Trophoblast cell (in vitro differentiated cells and primary cell): Measurements from ENCODE around the gene PIK3AP1.

Source experiments
- DNase-seq, 2 donors: peaks; one replicate each; pipeline ENCODE4 v3.0.0-alpha.2; 2016
- H2AFZ ChIP-seq: 2 replicates; pipeline ENCODE4 v1.6.1; 2013; ENCODE audit warnings: low read length, moderate library complexity, mild to moderate bottlenecking; ENCODE audit not compliant: insufficient read depth, poor library complexity
- H2AK5ac ChIP-seq: 2 replicates; pipeline ENCODE4 v1.6.1; 2013; ENCODE audit warnings: mild to moderate bottlenecking, low read length
- H2BK120ac ChIP-seq: 2 replicates; pipeline ENCODE4 v1.6.1; 2013; ENCODE audit warnings: low read length, mild to moderate bottlenecking, moderate library complexity; ENCODE audit not compliant: insufficient read depth, poor library complexity
- H2BK12ac ChIP-seq: 2 replicates; pipeline ENCODE4 v1.6.1; 2013; ENCODE audit warnings: mild to moderate bottlenecking, low read length, moderate library complexity
- H2BK5ac ChIP-seq: 2 replicates; pipeline ENCODE4 v1.6.1; 2013; ENCODE audit warnings: low read length, low read depth, moderate library complexity, mild to moderate bottlenecking; ENCODE audit not compliant: poor library complexity
- H3K14ac ChIP-seq: 2 replicates; pipeline ENCODE4 v1.6.1; 2013; ENCODE audit warnings: mild to moderate bottlenecking, low read length
- H3K18ac ChIP-seq: 2 replicates; pipeline ENCODE4 v1.6.1; 2013; ENCODE audit warnings: mild to moderate bottlenecking, low read length
- H3K23ac ChIP-seq: 2 replicates; pipeline ENCODE4 v1.6.1; 2013; ENCODE audit warnings: low read length
- H3K27ac ChIP-seq: 2 replicates; pipeline ENCODE4 v1.5.1; 2013; ENCODE audit warnings: low read depth, mild to moderate bottlenecking, inconsistent platforms, low read length, moderate library complexity
- H3K27me3 ChIP-seq: 2 replicates; pipeline ENCODE4 v1.6.1; 2013; ENCODE audit warnings: inconsistent platforms, mild to moderate bottlenecking, low read length, moderate library complexity; ENCODE audit not compliant: insufficient read depth
- H3K36me3 ChIP-seq, 2 experiments: 1 replicate in 1 of 2; 2 replicates in 1 of 2; pipeline ENCODE4 v1.6.1; 2013; ENCODE audit warnings: low read length in 2 of 2, mild to moderate bottlenecking in 2 of 2, moderate library complexity in 1 of 2; ENCODE audit not compliant: insufficient read depth in 2 of 2, control insufficient read depth in 1 of 2
- H3K4ac ChIP-seq: 2 replicates; pipeline ENCODE4 v1.6.1; 2013; ENCODE audit warnings: low read depth, mild to moderate bottlenecking, low read length, moderate library complexity
- H3K4me1 ChIP-seq, 2 experiments: 1 replicate in 1 of 2; 2 replicates in 1 of 2; pipeline ENCODE4 v1.6.1; 2013; ENCODE audit warnings: low read length in 2 of 2, mild to moderate bottlenecking in 2 of 2, moderate library complexity in 1 of 2; ENCODE audit not compliant: insufficient read depth in 2 of 2, control insufficient read depth in 1 of 2
- H3K4me2 ChIP-seq: 2 replicates; pipeline ENCODE4 v1.6.1; 2013; ENCODE audit warnings: inconsistent platforms, mild to moderate bottlenecking, low read length, moderate library complexity
- H3K4me3 ChIP-seq: 2 replicates; pipeline ENCODE4 v1.5.1; 2013; ENCODE audit warnings: mild to moderate bottlenecking, low read depth, low read length, inconsistent platforms
- H3K79me1 ChIP-seq: one replicate; pipeline ENCODE4 v1.6.1; 2013; ENCODE audit warnings: low read length
- H3K79me2 ChIP-seq: 2 replicates; pipeline ENCODE4 v1.6.1; 2013; ENCODE audit warnings: low read length, mild to moderate bottlenecking; ENCODE audit not compliant: control insufficient read depth, insufficient read depth, poor library complexity
- H3K9ac ChIP-seq: 2 replicates; pipeline ENCODE4 v1.6.1; 2013; ENCODE audit warnings: mild to moderate bottlenecking, low read length
- H3K9me3 ChIP-seq: 2 replicates; pipeline ENCODE4 v1.6.1; 2013; ENCODE audit warnings: low read depth, mild to moderate bottlenecking, control low read depth, inconsistent platforms, low read length; ENCODE audit not compliant: insufficient read depth
- H4K12ac ChIP-seq: 2 replicates; pipeline ENCODE4 v1.6.1; 2013; ENCODE audit warnings: low read depth, mild to moderate bottlenecking, low read length, moderate library complexity
- H4K8ac ChIP-seq: 2 replicates; pipeline ENCODE4 v1.6.1; 2013; ENCODE audit warnings: low read depth, mild to moderate bottlenecking, low read length, moderate library complexity
- H4K91ac ChIP-seq: one replicate; pipeline ENCODE4 v1.6.1; 2013; ENCODE audit warnings: low read depth, mild to moderate bottlenecking, low read length, moderate library complexity
- WGBS: extraction: QIAGEN DNeasy Blood & Tissue Kit; methylation state at CpG from one replicate; pipeline ENCODE4 v1.1.7; 2013; ENCODE audit warnings: missing lambda C conversion rate; ENCODE audit not compliant: insufficient read length, insufficient coverage; ENCODE audit errors: extremely low coverage; 5-methylcytosine and 5-hydroxymethylcytosine counted together

The PIK3AP1 gene

GRCh38 chr10:96642530-96642929, 77.8 kb downstream of the PIK3AP1 start:
- no peak for DNase-seq
- H4K91ac ChIP-seq, result no peak overlapping the region
- H2BK120ac ChIP-seq, result no peak overlapping the region
- H3K4me2 ChIP-seq, result no peak overlapping the region
- no peak overlapping the region for H2AK5ac ChIP-seq
- H3K4me3 ChIP-seq, result no peak overlapping the region
- H3K79me2 ChIP-seq, result no peaks in the 10 kb centered on the region
- no peaks in the 10 kb centered on the region for H3K4me1 ChIP-seq
- no peak overlapping the region for H2AFZ ChIP-seq
- no peak overlapping the region for H3K27ac ChIP-seq
- no peaks in the 10 kb centered on the region for H3K36me3 ChIP-seq
- no peak overlapping the region for H3K18ac ChIP-seq
- H4K12ac ChIP-seq, result no peak overlapping the region
- no peak overlapping the region for H2BK5ac ChIP-seq
- H3K4ac ChIP-seq, result no peak overlapping the region
- H3K23ac ChIP-seq, result no peak overlapping the region
- H3K9me3 ChIP-seq, result no peaks in the 10 kb centered on the region
- H3K14ac ChIP-seq, result no peak overlapping the region
- no peak overlapping the region for H2BK12ac ChIP-seq
- no peaks in the 10 kb centered on the region for H3K27me3 ChIP-seq
- no peak overlapping the region for H3K9ac ChIP-seq
- no peak overlapping the region for H4K8ac ChIP-seq
- no CpG with 5 or more reads among the region's 3 CpGs for WGBS
- no peaks in the 10 kb centered on the region for H3K79me1 ChIP-seq

- H2BK5ac ChIP-seq, result no peak overlapping the region
- no peak overlapping the region for H3K9ac ChIP-seq
- H2AFZ ChIP-seq, result no peak overlapping the region
- no peak overlapping the region for H3K4me3 ChIP-seq
- H3K79me2 ChIP-seq, result no peaks in the 10 kb centered on the region
- no peaks in the 10 kb centered on the region for H3K36me3 ChIP-seq
- no CpG with 5 or more reads among the region's 12 CpGs for WGBS
- no peaks in the 10 kb centered on the region for H3K79me1 ChIP-seq
- H3K4me2 ChIP-seq, result no peak overlapping the region
- no peak overlapping the region for H3K4ac ChIP-seq
- no peak for DNase-seq
- no peak overlapping the region for H3K23ac ChIP-seq
- no peak overlapping the region for H4K91ac ChIP-seq
- H3K27ac ChIP-seq, result no peak overlapping the region
- H3K27me3 ChIP-seq, result no peaks in the 10 kb centered on the region
- no peak overlapping the region for H4K8ac ChIP-seq
- H3K14ac ChIP-seq, result no peak overlapping the region
- no peak overlapping the region for H3K18ac ChIP-seq
- no peak overlapping the region for H2AK5ac ChIP-seq
- H3K9me3 ChIP-seq, result no peaks in the 10 kb centered on the region
- H3K4me1 ChIP-seq, result no peaks in the 10 kb centered on the region
- H2BK120ac ChIP-seq, result no peak overlapping the region
- H4K12ac ChIP-seq, result no peak overlapping the region
- no peak overlapping the region for H2BK12ac ChIP-seq
These were observed 78.7 kb downstream of the PIK3AP1 start for GRCh38 chr10:96641396-96642295.

GRCh38 chr10:96639899-96640298, 80.4 kb downstream of the PIK3AP1 start:
- Histone ChIP-seq H3K23ac (no peak overlapping the region), H2AK5ac (no peak overlapping the region), H2BK5ac (no peak overlapping the region), H3K79me2 (no peaks in the 10 kb centered on the region), H3K9ac (no peak overlapping the region), H4K12ac (no peak overlapping the region), H2AFZ (no peak overlapping the region), H3K14ac (no peak overlapping the region), H2BK120ac (no peak overlapping the region), H3K36me3 (no peaks in the 10 kb centered on the region), H3K18ac (no peak overlapping the region), H4K8ac (no peak overlapping the region), H3K4me2 (no peak overlapping the region), H4K91ac (no peak overlapping the region), H3K4me3 (no peak overlapping the region), H3K27me3 (no peaks in the 10 kb centered on the region), H3K4ac (no peak overlapping the region), H3K27ac (no peak overlapping the region), H3K79me1 (no peaks in the 10 kb centered on the region), H2BK12ac (no peak overlapping the region), H3K9me3 (no peaks in the 10 kb centered on the region), H3K4me1 (no peaks in the 10 kb centered on the region)
- no CpG with 5 or more reads among the region's 4 CpGs for WGBS
- DNase-seq, result no peak

GRCh38 chr10:96638696-96639095, 81.6 kb downstream of the PIK3AP1 start:
- Histone ChIP-seq H3K79me1 (peaks cover 3% of the 10 kb centered on the region), H3K14ac (no peak overlapping the region), H4K8ac (no peak overlapping the region), H3K9ac (no peak overlapping the region), H4K12ac (no peak overlapping the region), H4K91ac (no peak overlapping the region), H3K4me3 (no peak overlapping the region), H2BK12ac (no peak overlapping the region), H2AK5ac (no peak overlapping the region), H3K36me3 (no peaks in the 10 kb centered on the region), H3K4ac (no peak overlapping the region), H2AFZ (no peak overlapping the region), H3K27me3 (no peaks in the 10 kb centered on the region), H3K9me3 (no peaks in the 10 kb centered on the region), H3K79me2 (no peaks in the 10 kb centered on the region), H3K4me2 (no peak overlapping the region), H3K18ac (no peak overlapping the region), H2BK5ac (no peak overlapping the region), H3K4me1 (peaks cover 0 to 3% of the 10 kb centered on the region in 2 experiments), H2BK120ac (no peak overlapping the region), H3K23ac (no peak overlapping the region), H3K27ac (no peak overlapping the region)
- no CpG with 5 or more reads among the region's 6 CpGs for WGBS
- no peak for DNase-seq
